Anterior cingulate cortex (tissue), 58 donors: Measurements from ENCODE around the gene UNC5C.

Experiments used
- DNase-seq, 58 donors: peaks; one replicate each; lab custom pipeline; 2025; lab: John Stamatoyannopoulos, UW

UNC5C gene

DNA sequence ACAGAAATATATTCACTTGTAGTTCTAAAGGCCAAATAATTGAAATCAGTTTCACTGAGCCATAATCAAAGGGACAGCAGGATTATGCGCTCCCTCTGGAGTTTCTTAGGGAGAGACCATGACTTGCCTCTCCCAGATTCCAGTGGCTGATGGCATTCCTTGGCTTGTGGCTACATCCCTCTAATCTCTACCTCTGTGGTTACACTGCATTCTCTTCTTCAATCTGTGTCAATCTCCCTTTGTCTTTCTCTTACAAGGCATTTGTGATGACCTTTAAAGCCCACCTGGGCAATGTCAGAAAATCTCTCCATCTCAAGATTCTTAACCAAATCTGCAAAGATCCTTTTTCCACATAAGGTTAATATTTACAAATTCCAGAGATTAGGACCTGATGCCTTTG is 260.2 kb downstream of the UNC5C start:
- DNase-seq = no peak

GRCh38 chr4:95285797-95286196 is 263.0 kb downstream of the UNC5C start:
- no peak for DNase-seq

- DNase-seq = no peak
These were observed 264.1 kb downstream of the UNC5C start for GRCh38 chr4:95284655-95285054.

DNA sequence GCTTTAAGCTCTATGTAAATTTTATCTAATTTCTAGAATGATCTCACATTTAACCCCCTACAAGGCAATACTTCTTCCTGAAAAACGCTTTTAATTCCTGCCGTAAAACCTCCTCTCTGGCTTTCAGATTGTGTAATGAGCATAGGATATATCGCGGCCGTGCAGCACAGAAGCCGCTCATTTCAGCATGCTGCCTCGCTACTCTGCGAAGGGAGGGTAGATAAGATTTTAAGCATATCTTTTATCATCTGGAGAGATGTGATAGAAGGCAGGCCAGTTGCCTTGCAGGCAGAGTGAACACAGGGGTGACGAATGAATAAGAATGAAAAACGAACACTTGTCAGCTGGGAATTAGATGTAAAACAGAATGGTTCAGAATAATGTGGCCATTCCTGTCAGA is 265.5 kb downstream of the UNC5C start:
- peak in 1 of 58 donors; percentile 3 for DNase-seq

GRCh38 chr4:95272797-95273196 is 276.0 kb downstream of the UNC5C start:
- no peak for DNase-seq

DNA sequence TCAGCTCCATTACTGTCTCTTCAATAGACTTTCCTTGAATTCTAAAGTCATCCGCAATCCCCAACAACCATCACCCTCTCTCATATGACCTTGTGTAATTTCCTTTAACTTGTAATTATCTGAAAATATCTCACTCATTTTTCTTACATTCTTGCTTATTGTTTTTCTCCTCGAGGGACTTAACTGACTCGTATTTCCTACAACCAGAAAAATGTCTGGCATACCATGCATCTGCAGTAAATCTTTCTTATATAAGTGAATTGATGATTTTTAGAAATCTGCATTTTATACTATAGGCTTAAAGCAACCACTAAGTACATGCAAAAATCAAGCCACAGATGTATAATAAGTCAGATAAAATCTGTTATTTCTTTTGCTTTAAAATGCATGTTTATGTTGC is 276.7 kb downstream of the UNC5C start:
- DNase-seq = no peak

- no peak for DNase-seq
These were observed 279.8 kb downstream of the UNC5C start for GRCh38 chr4:95268819-95269565.

GRCh38 chr4:95267081-95267480 is 281.7 kb downstream of the UNC5C start:
- DNase-seq = no peak

- DNase-seq = no peak
These were observed 282.7 kb downstream of the UNC5C start for GRCh38 chr4:95265814-95266740.

DNA sequence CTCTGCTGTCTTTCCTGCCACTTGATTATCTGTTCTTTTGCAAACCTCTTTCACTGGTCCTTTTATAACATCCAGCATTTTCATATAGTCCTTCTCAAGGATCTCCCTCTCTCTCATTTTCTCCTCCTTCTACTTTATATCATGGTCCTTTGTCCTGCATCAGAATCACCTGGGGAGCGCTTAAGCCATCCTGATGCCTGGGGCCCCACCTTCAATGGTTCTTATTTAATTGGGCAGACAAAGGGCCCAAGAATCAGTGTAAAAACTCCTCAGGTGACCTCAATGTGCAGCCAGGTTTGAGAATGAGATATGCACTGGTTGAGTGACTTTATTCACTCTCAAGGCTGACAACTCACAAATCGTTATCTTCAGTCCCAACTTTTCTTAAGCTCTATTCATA is 283.9 kb downstream of the UNC5C start:
- no peak for DNase-seq

GRCh38 chr4:95263960-95264359 is 284.8 kb downstream of the UNC5C start:
- peak in 2 of 58 donors; percentile 2 to 67 for DNase-seq

GRCh38 chr4:95263391-95263790 is 285.4 kb downstream of the UNC5C start:
- no peak for DNase-seq

DNA sequence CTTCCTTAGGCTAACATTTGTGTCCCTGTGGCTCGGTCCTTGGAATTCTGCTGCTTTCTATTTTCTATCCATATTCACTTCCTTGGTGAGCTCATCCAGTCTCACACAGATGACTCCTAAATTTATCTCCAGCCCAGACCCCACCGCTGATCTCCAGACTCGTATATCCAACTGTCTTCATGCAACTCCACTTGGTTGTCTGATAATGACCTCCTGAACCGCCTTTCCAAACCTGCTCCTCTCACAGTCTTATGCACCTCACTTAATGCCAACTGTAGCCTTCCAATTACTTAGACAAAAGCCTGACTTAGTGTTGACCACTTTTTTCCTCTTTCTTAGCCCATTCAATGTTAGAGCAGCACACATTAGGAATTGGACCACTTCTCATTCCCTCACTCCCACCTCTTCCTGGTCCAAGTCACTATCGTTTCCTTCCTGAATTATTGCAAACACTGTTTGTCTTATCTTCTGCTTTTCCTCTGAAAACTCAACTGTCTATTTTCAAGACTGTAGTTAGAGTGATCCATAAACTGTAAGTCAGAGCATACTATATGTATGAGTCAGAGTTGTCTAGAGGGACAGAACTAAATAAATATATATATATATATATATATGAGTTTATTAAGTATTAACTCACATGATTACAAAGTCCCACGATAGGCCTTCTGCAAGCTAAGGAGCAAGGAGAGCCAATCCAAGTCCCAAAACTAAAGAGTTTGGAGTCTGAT is 292.5 kb downstream of the UNC5C start:
- no peak for DNase-seq

DNA sequence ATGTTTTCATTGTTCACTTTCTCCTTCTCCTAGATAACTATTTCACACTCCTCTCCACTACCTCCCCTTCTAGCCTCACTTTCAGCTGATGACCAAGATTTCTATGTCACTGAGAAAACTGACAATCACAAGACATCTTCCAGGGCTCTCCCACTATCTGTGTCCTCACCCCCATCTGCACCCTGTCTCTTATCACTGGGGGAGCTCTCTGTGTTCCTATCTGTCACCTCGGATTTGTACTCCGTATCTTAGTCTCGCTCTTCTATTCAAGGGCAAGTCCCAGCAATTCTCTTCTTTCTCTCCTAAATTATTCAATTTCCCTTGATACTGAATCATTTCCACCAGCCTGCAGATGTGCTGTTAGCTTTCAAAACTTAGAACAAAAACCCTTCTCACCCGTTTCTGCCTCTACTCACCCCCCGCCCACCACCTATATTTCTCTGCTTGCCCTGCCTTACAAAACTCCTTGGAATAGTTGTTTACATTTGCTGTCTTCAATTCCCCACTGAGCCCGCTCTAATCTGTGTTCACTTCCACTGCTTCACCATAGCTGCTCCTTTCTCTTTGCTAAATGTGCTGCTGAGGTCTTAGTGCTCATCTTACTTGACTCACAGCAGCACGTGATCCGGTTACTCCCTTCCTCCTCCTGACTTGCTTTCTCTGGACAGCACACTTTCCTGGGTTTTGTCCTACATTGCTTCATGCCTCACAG is 293.2 kb downstream of the UNC5C start:
- DNase-seq = peak in 11 of 58 donors; percentile 4 to 48 (median 13)

GRCh38 chr4:95251568-95251967 is 297.2 kb downstream of the UNC5C start:
- DNase-seq = no peak

GRCh38 chr4:95250544-95251137 is 298.1 kb downstream of the UNC5C start:
- DNase-seq = no peak

DNA sequence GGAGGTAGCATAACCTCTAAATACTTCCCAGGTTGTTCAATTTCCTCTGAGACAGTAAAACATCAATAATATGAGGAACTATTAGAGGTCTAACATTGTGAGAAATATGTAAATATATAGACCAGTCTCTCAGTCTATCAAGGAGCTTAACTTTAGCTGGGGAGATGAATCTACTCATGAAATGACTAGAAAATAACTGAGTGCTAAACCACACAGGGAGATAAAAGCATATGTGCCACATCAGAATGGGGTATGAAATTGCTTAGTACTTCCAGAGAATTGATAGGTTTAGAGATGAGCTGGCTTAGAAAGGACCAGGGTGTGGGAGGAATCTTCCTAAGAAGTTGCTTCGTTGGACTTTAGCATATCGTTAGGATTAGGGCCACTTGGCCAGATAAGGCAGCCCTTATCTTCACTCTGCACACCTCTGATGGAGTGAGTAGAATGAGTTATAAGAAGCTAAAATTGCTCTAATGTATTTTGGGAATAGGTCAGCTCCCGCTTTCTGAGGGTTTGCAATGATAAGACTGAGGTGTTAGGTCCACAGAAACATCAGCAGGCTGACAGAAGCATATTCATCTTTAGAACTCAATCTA is 299.2 kb downstream of the UNC5C start:
- DNase-seq = no peak

- DNase-seq = no peak
These were observed 299.9 kb downstream of the UNC5C start for GRCh38 chr4:95248720-95249425.

DNA sequence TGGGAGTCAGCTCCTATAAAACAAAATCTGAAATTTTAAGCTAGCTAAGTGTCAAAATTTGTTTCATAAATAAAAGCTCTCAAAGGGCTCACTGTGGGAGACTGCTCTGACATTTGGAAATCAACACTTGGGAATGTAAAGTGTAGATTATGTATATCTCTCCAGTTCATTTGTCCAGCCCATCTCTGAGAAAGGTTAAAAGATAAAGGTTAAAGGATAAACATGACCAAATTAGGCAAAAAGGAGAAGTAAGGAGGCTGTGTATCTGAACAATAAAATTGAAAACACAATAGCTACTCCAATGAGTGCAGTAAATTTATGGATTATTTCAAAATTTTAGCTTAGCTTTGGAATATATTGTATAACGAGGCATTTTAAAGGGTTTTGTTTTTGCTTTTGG is 304.9 kb downstream of the UNC5C start:
- no peak for DNase-seq
